ENCODE measurements around the gene RNF135.
"Not testable (repeated sequence)": the region's sequence is repeated elsewhere in the genome, so short reads cannot be mapped to it uniquely, and the experiment has no call there.

The RNF135 gene

GRCh38 chr17:30956764-30957374, 14.0 kb upstream of the RNF135 start:
- DNase-seq (ENCODE audit: low spot score) = no peak

GRCh38 chr17:30957741-30958140, 13.1 kb upstream of the RNF135 start:
- DNase-seq (ENCODE audit: low spot score) = no peak

GRCh38 chr17:30958187-30958586, 12.7 kb upstream of the RNF135 start:
- no peak for DNase-seq (ENCODE audit: low spot score)

- no peak for DNase-seq (ENCODE audit: low spot score)
These were observed 9.3 kb upstream of the RNF135 start for GRCh38 chr17:30961209-30962188.

- not testable (repeated sequence) for DNase-seq (ENCODE audit: low spot score)
These were observed 6.5 kb upstream of the RNF135 start for GRCh38 chr17:30964312-30964711.

- DNase-seq (ENCODE audit: low spot score) = no peak
These were observed 6.0 kb upstream of the RNF135 start for GRCh38 chr17:30964876-30965275.

- no peak for DNase-seq (ENCODE audit: low spot score)
These were observed 5.2 kb upstream of the RNF135 start for GRCh38 chr17:30965686-30966085.

- not testable (repeated sequence) for DNase-seq (ENCODE audit: low spot score)
These were observed 2.9 kb upstream of the RNF135 start for GRCh38 chr17:30967911-30968310.

GRCh38 chr17:30969989-30970830, 629 bp upstream of the RNF135 start:
- DNase-seq (ENCODE audit: low spot score) = no peak

- no peak for DNase-seq (ENCODE audit: low spot score)
These were observed 4.4 kb downstream of the RNF135 start for GRCh38 chr17:30975042-30975820.

- DNase-seq (ENCODE audit: low spot score) = not testable (repeated sequence)
These were observed 9.1 kb downstream of the RNF135 start for GRCh38 chr17:30979919-30980318.

- DNase-seq (ENCODE audit: low spot score) = no peak
These were observed 11.0 kb downstream of the RNF135 start for GRCh38 chr17:30981531-30982519.

GRCh38 chr17:30982855-30983254, 12.0 kb downstream of the RNF135 start:
- no peak for DNase-seq (ENCODE audit: low spot score)

GRCh38 chr17:30990458-30990857, 19.6 kb downstream of the RNF135 start:
- no peak for DNase-seq (ENCODE audit: low spot score)

GRCh38 chr17:30992551-30992950, 21.7 kb downstream of the RNF135 start:
- no peak for DNase-seq (ENCODE audit: low spot score)

- no peak for DNase-seq (ENCODE audit: low spot score)
These were observed 24.5 kb downstream of the RNF135 start for GRCh38 chr17:30995347-30995746.

- no peak for DNase-seq (ENCODE audit: low spot score)
These were observed 25.6 kb downstream of the RNF135 start for GRCh38 chr17:30996486-30996885.

- no peak for DNase-seq (ENCODE audit: low spot score)
These were observed 26.4 kb downstream of the RNF135 start for GRCh38 chr17:30997270-30997669.

GRCh38 chr17:30997842-30998241, 27.0 kb downstream of the RNF135 start:
- DNase-seq (ENCODE audit: low spot score) = no peak

GRCh38 chr17:31002047-31002446, 31.2 kb downstream of the RNF135 start:
- DNase-seq (ENCODE audit: low spot score) = no peak

Data from SW480 (cell line).